DMS53 treated with DMSO at 0.1 percent for 48 hours (cell line): ENCODE data around the gene SCFD2.

ENCODE experiments used
- DNase-seq: peaks from one replicate; lab custom pipeline; 2025; ENCODE audit not compliant: unreplicated experiment; lab: John Stamatoyannopoulos, UW

Gene SCFD2

GRCh38 chr4:52894443-52894842, 471.4 kb downstream of the SCFD2 start:
- no peak for DNase-seq

GRCh38 chr4:52892880-52893279, 473.0 kb downstream of the SCFD2 start:
- no peak for DNase-seq

- no peak for DNase-seq
Measured at GRCh38 chr4:52891743-52892142, 474.1 kb downstream of the SCFD2 start.

DNA sequence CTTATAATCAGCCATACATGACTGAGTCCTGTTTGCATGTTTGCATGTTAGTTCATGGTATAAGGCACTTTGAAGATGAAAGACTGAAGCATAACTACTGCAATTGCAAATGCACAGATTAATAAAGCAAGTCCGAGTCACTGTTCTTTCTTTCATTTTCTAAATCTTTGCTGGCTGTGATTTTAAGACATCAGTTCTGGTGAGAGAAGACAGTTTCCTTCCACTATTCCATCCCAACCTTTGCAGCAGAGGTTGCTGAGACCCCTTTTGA, 475.4 kb downstream of the SCFD2 start:
- DNase-seq: no peak

DNA sequence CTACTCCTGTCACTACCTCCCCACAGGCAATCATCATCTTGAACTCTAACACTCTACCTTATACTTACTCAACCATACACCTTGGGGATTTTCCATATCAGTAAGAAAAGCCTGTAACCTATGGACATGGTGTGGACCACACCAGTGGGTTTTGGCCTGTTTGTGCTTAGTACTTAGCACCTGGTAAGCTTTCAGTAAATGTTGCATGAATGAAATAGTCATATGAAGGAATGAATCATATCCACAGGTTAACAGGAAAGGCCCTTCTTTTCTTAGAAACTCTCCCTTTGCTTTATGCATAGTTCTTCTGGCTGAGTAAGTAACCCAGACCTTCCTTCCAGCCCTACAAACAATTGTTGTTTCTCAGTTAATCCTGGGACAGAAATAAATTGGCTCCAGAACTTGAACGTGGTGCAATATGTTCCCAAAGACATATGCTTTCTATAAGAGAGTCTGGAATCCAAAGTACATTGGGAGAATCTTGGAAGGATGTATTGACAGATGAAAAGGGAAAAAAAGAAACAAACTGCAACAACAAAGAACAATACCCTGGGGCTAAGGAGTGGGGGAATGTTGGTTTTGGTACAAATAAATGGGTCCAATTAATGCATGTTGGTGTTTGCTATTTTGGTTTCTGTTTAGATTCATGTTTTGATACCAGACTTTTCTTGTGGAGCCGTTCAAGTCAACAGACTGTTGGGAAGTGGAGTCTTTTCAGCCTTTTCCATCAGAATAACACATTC, 475.9 kb downstream of the SCFD2 start:
- no peak for DNase-seq

DNA sequence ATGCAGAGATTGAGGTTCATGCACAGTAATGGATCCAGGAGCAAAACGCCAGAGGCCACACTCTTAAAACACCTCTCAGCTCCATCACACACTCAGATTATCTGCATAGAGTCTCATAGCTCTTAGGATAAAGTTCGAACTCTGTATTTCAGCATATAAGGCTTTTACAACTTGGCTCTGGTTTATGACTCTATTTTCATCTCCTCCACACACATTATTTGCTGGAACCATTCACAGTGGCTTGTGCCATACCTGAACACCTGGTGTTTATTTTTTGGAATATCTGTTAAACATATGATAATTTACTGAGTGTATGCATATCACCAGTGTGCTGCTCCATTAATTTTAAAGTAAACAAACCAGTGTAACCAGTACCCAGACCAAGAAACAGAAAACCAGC, 476.5 kb downstream of the SCFD2 start:
- no peak for DNase-seq

DNA sequence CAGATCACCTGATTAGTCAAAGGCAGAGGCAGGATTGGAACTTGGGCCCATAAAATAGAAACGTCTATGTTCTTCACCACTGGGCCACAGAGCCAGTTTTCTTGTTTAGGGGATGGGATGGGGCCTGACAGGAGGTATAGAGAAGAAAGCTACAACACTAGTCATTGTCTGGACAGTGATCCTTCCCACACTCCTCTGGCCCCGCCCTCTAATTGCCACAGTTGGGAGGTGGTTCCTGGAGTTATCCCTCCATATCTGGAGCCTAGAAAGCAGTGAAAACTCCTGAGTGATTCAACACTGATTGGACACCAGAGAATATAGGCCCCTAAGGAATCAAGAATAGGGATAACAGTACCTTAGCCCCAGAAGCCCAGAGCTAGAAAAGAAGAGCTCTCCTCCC, 480.9 kb downstream of the SCFD2 start:
- no peak for DNase-seq

GRCh38 chr4:52883707-52884669, 481.9 kb downstream of the SCFD2 start:
- DNase-seq: no peak

DNA sequence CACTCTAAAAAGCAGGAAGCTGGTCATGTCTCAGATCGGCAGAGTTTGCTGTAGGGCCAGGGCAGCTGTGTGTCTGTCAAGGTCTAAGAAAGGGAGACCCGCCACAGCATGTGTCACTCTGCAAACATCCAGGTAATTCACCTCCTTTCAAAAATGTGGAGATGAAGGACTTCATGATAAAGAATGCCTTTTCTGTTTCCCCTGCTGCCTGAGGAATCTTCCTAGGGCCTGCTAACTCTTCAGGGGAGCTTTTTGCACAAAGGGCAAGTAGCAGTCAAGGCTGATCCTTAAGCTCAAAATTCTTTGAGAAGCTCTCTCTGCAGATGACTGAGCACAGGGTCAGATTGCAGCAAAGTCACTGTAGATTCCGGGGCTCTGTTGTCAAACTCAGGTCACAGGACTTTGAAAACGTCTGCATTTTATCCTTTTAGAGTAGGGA, 482.7 kb downstream of the SCFD2 start:
- DNase-seq: no peak

- DNase-seq: no peak
Measured at GRCh38 chr4:52880994-52881393, 484.9 kb downstream of the SCFD2 start.

DNA sequence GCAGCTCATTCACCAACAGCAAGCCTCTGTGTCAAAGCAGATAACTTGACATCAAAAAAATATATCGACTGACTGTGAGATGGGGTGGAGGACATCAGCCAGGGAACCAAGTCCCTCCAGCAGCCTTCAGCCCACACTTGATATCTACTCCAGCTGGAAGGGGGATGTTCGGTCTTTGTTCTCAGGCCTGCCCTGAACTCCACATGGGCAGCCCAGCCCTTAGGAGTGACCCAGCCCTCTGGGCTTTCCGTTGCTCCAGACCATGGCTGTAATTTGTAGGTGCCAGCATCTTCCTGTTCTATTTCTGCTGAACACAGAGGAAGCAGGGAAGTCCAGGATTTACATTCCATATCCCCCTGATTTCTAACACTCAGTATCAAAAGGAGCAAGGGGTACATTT, 486.4 kb downstream of the SCFD2 start:
- DNase-seq: no peak

DNA sequence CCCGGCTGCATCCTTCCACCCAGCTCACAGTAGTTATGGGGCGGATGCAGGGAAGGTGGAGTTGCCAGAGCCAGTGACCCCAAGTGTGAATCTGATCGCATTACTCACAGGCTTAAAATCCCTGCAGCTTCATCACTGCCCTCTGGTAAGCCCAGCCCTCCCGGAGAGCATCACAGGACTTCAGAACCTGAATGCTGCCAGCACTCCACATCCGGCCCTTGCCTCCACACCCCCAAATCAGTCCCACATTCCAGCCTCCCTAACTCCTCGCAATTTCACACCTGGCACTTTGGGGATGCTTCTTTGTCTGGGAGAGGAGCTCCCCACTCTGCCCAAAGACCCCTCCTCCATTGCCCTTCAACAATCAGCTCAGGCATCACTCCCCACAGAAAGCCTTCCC, 488.2 kb downstream of the SCFD2 start:
- no peak for DNase-seq

GRCh38 chr4:52877036-52877435, 488.8 kb downstream of the SCFD2 start:
- no peak for DNase-seq

DNA sequence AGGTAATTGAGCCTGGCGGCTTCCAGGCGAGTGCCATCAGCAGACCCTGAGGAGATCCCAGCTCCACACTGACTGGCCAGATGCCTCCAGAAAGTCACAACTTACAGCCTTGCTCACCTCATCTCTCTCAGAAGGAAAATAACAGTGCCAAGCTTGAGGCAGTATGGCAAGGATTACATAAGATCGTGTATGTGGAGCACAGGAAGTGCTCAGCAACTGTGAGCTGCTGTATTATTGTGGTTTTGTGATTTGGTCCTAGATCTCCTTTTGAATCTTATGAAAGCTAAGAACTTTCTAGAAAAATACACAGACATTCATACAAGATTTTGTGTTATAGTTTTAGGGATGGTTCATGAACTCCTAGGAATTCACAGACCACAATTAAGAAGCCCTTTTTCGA, 489.8 kb downstream of the SCFD2 start:
- no peak for DNase-seq

GRCh38 chr4:52874948-52875347, 490.9 kb downstream of the SCFD2 start:
- DNase-seq: no peak

GRCh38 chr4:52873861-52874343, 492.0 kb downstream of the SCFD2 start:
- no peak for DNase-seq

- DNase-seq: no peak
Measured at GRCh38 chr4:52873191-52873590, 492.7 kb downstream of the SCFD2 start.

DNA sequence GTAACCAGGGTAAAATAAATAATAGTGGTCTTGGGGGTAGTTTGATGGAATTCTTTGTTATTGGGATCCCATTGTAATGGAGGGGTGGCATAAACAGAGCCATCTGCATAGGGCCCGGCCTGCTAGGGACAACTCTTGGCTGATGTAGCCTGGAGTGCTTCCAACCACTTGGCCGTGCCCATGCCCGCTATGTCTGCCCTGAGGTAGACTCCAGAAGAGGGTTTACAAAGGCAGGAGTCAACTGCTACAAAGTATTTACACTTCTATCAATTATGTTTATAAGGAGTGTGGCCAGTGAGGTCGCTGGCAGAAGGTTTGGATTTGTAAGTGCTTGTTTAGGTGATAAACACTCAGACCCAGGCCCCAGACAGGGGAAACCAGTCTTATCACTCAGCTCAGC, 495.6 kb downstream of the SCFD2 start:
- peak; percentile 7 for DNase-seq

- DNase-seq: no peak
Measured at GRCh38 chr4:52869656-52870055, 496.2 kb downstream of the SCFD2 start.

GRCh38 chr4:52869196-52869595, 496.7 kb downstream of the SCFD2 start:
- DNase-seq: no peak

GRCh38 chr4:52868133-52868532, 497.7 kb downstream of the SCFD2 start:
- no peak for DNase-seq

DNA sequence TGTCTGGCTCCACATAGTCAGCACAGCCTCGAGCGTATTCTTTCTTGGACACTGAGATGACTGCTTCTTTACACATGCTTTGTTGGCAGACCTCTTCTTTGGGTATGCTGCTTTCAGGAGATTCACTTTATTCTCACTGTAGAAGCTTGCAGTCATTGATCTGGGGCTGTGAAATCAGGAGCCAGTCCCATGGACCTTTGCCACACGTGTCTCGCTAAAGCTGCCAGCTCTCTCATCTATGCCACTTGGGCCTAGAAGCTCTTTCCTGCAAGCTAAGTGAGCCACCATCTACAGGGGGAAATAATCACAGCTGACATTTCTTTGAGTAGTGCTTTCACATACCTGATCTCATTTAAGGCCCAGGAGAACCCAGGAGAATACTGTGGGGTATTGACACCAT, 498.7 kb downstream of the SCFD2 start:
- DNase-seq: no peak
